Activated T-helper 2 cell treated with anti-CD3 and anti-CD28 coated beads, Interferon-gamma antibody, Interleukin-2, Interleukin-4, amounts not matched to agents 10 μg/mL and 5 μg/mL and 100 μg/mL, durations not matched to agents 14 hours and 24 hours and 36 hours (primary cell): ENCODE results near the gene NALCN. TPM values are rescaled to one million over a fixed set of nuclear protein-coding genes. Genes with fewer than 3 reads are reported as not detected.

Source experiments
- DNase-seq: peaks from one replicate; pipeline ENCODE4 v3.0.0; 2021; ENCODE audit warnings: low spot score
- H3K27ac Mint-ChIP-seq: one replicate; pipeline ENCODE4 v1.8.0; 2021; ENCODE audit warnings: mixed read lengths
- H3K27me3 Mint-ChIP-seq: one replicate; pipeline ENCODE4 v1.8.0; 2021; ENCODE audit warnings: low read depth, mixed read lengths
- H3K36me3 Mint-ChIP-seq: one replicate; pipeline ENCODE4 v1.8.0; 2021; ENCODE audit warnings: low read depth, mixed read lengths
- H3K4me1 Mint-ChIP-seq: one replicate; pipeline ENCODE4 v1.8.0; 2021; ENCODE audit warnings: low read depth, mixed read lengths
- H3K4me3 Mint-ChIP-seq: one replicate; pipeline ENCODE4 v1.8.0; 2021; ENCODE audit warnings: low read depth, mild to moderate bottlenecking, moderate library complexity, mixed read lengths
- H3K9me3 Mint-ChIP-seq: one replicate; pipeline ENCODE4 v1.8.0; 2021; ENCODE audit warnings: mixed read lengths
- intact Hi-C: fragments of 100-400 bp; cut with micrococcal nuclease; formaldehyde crosslinking; loops from one replicate; pipeline ENCODE4 v1.15.1; 2023
- total RNA-seq: library from RNA; stranded (reverse); gene quantifications from 2 replicates; pipeline ENCODE4 v1.2.3, GENCODE V29; 2022

The NALCN gene
- total RNA-seq, 1 donor from 2014 or later = not detected

DNA sequence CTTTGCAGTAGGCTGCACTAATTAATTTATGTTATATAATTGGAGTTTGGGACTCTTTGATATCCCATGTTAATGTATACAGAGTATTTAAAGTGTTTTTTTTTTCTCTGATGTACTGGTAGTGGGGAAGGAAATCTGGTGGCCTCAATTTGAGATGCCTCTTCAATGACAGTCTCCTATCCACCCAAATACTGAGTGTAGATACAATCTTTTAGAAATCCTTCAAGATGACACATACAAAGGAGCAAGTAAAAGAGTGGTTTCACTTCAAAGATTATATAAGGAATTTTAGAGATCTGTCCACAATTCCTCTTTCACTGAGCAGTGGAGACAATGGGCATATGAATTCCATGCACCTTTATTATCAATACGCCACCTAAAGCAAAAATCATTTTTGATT, 15.1 kb downstream of the NALCN start:
- DNase-seq = no peak
- Mint-ChIP-seq H3K36me3 (no peaks in the 10 kb centered on the region), H3K4me3 (no peak overlapping the region), H3K4me1 (no peaks in the 10 kb centered on the region), H3K9me3 (no peaks in the 10 kb centered on the region), H3K27ac (no peak overlapping the region), H3K27me3 (no peaks in the 10 kb centered on the region)
- intact Hi-C loops = no loop called here

DNA sequence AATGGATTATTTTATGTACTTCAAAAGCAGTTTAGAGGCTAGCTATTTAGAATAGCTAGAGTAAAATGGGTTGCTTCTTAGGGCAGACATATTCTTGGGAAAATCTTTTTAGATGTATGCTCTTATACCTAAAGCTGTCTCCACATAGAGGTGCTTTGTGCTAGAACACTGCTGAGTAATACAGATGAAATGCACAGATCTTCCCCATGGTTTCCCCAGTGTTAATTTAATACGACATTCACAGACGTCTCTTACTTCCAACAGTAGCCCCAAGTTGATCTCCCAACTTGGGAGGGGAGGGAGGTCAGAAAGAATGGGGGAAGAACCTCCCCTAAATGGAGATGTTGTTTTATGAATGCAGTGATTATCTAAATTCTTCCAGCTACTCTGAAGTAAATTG, 16.9 kb downstream of the NALCN start:
- Mint-ChIP-seq H3K9me3 (no peaks in the 10 kb centered on the region), H3K27me3 (no peaks in the 10 kb centered on the region), H3K4me3 (no peak overlapping the region), H3K4me1 (no peaks in the 10 kb centered on the region), H3K36me3 (no peaks in the 10 kb centered on the region), H3K27ac (no peak overlapping the region)
- intact Hi-C loops = no loop called here
- no peak for DNase-seq

DNA sequence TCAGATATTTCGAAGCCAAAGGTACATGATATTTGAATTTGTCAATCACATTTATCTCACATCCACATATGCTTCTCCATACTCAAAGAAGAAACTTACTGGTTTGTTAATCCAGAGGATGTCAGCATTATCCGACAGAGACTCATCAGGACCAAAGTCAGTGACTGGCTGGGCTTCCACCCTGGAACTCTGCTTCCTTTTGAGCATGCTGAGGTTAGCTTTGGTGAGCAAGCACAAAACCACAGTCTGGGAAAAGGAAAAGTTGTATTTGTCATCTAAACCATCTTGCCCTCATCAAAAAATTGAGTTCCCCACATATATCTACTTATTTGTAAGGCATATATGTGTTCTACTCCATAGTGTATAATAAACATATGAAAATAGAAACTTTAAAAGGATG, 17.4 kb downstream of the NALCN start:
- Mint-ChIP-seq H3K4me1 (no peaks in the 10 kb centered on the region), H3K27ac (no peak overlapping the region), H3K9me3 (no peaks in the 10 kb centered on the region), H3K36me3 (no peaks in the 10 kb centered on the region), H3K4me3 (no peak overlapping the region), H3K27me3 (no peaks in the 10 kb centered on the region)
- no peak for DNase-seq
- intact Hi-C loops = no loop called here

DNA sequence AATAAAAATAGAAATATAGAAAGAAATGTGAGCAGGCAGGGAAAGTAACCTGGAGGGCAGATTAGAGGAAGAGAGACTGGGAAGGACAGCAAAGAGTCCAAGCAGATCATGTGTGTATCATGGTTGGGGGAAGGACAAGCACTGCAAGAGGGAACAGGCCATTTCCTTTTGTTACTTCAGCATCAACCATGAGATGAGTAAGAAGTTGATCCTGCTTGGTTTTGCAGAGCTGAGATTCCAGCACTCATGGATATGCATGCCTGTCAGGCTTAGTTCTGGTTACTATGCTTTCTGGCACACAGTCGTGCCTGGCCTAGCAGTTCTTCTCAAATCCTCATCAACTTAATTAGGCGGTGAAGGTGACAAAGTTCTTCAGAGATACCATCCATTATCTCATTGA, 18.1 kb downstream of the NALCN start:
- intact Hi-C loops = no loop called here
- DNase-seq = no peak
- Mint-ChIP-seq H3K4me1 (no peaks in the 10 kb centered on the region), H3K27ac (no peak overlapping the region), H3K27me3 (no peaks in the 10 kb centered on the region), H3K9me3 (no peaks in the 10 kb centered on the region), H3K4me3 (no peak overlapping the region), H3K36me3 (no peaks in the 10 kb centered on the region)

DNA sequence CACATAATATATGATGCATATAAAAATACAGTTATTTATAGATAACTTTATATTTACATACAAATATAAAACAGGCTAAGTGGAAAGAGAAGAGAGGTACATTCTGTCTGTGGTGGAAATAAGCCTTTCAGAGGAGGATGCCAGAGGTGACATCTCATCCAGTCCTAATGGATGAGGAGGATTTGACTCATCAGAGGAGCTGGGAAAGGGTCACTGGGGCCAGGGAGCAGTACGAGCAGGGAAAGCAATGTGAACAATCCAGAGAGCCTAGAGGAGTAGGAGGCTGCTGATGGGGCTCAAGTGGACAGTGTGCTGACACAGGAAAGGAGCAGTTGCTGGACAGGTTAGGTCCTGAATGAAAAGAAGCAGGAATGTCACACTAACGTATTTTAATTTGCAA, 18.6 kb downstream of the NALCN start:
- intact Hi-C loops = no loop called here
- DNase-seq = no peak
- Mint-ChIP-seq H3K4me1 (no peaks in the 10 kb centered on the region), H3K4me3 (no peak overlapping the region), H3K27me3 (no peaks in the 10 kb centered on the region), H3K36me3 (no peaks in the 10 kb centered on the region), H3K27ac (no peak overlapping the region), H3K9me3 (no peaks in the 10 kb centered on the region)

DNA sequence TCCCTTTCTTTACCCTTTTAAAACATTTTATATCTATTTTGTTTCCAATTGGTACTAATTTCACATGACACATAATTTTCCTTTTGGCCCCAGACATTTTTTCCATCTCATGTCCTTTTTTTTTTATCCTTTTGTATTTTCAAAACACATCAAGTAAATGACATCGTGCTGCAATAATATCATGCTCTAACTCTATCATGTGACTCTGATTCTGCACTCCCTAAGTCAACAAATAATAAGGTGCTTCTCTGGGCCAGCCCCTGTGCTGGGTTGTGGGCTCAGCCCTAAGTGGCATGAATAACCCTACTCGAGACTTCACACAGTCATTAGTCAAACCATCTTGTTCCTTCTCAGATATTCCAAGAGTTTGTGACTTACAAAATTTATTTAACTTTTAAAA, 21.7 kb downstream of the NALCN start:
- Mint-ChIP-seq H3K27me3 (no peaks in the 10 kb centered on the region), H3K27ac (no peak overlapping the region), H3K9me3 (no peaks in the 10 kb centered on the region), H3K4me3 (no peak overlapping the region), H3K4me1 (no peaks in the 10 kb centered on the region), H3K36me3 (no peaks in the 10 kb centered on the region)
- DNase-seq = no peak
- intact Hi-C loops = no loop called here

DNA sequence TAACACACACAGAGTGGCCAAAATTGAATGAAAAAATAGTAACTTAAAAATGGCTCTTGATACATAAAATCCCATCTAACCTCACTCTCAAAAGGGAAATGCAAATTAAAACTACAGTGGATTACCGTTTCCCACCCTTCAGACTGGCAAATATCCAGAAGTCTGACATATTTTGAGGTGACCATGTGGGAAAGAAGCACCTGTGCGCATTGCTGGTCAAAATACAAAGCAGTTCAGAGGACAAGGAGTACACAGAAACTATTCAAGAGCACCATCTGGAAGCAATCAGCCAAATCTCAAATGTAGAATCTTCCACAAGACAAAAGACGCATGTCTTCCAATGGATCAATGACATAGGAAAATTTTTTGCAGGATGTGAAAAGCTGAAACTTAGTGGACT, 23.2 kb downstream of the NALCN start:
- Mint-ChIP-seq H3K27ac (no peak overlapping the region), H3K4me1 (no peaks in the 10 kb centered on the region)

DNA sequence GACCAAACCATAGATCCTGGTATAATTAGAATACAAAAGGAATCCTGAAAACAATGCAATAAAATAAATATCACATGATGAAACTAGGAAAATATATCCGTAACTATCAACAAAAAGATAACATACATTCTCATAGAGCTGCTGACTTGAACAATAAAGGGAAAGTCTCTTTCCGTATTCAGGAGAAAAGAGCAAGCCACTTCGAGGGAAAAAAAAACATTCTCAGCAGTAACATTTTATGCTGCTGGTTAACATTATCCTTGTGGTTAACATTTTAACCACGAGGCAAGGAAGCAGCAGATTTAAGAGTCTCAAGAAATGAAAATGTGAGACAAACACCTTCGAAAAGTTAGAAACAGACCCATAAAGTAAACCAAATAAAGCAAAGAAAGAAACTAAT, 25.8 kb downstream of the NALCN start:
- no peaks in the 10 kb centered on the region for H3K36me3 Mint-ChIP-seq
- H3K4me1 Mint-ChIP-seq = no peaks in the 10 kb centered on the region
- no peak for DNase-seq
- no peak overlapping the region for H3K27ac Mint-ChIP-seq
- no peaks in the 10 kb centered on the region for H3K9me3 Mint-ChIP-seq
- H3K27me3 Mint-ChIP-seq = no peaks in the 10 kb centered on the region
- H3K4me3 Mint-ChIP-seq = no peak overlapping the region
- intact Hi-C loops = no loop called here

More for the DNA sequence above, 23.2 kb downstream of the NALCN start:
- Mint-ChIP-seq H3K27me3 (no peaks in the 10 kb centered on the region), H3K4me3 (no peak overlapping the region), H3K9me3 (no peaks in the 10 kb centered on the region), H3K36me3 (no peaks in the 10 kb centered on the region)
- DNase-seq = no peak
- intact Hi-C loops = no loop called here

DNA sequence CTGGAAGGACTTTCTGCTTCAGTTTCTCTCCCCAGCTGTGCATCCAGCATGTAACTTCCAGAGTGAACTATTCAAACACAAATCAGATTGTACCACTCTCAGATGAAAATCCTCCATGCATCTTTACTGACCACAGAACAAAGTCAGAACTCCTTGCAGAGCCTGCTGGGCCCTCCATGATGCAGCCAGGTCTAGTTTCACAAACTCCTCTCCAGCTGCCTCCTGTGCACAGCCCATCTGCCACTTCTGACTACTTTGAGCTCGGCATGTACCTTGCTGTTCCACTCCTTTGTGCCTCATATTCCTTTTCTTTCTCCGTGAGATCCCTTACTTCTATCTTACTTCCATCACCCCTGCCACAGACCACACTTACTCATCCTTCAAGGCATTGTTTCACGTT, 31.4 kb downstream of the NALCN start:
- H3K27me3 Mint-ChIP-seq = no peaks in the 10 kb centered on the region

DNA sequence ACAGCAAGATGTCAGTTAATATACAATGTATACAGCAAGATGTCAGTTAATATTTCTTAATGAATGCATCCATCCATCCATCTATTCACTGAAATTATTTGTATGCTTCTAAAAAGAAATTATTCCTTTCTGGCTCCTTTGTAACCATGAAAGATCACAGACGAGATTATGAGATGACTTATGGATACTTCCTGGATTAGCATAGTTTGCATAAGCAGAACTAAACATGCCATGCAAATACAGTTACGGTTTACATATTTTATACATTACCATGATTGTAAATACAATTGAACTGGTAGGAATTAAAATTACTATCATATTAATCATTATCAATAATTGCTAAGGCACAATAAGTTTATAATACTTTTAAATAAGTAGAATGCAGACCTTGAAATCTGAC, 32.7 kb downstream of the NALCN start:
- Mint-ChIP-seq H3K27ac (no peak overlapping the region), H3K27me3 (no peaks in the 10 kb centered on the region), H3K9me3 (no peaks in the 10 kb centered on the region), H3K36me3 (no peaks in the 10 kb centered on the region), H3K4me1 (no peaks in the 10 kb centered on the region), H3K4me3 (no peak overlapping the region)
- DNase-seq = no peak
- intact Hi-C loops = no loop called here

More for the DNA sequence above, 31.4 kb downstream of the NALCN start:
- intact Hi-C loops = no loop called here
- Mint-ChIP-seq H3K4me1 (no peaks in the 10 kb centered on the region), H3K36me3 (no peaks in the 10 kb centered on the region), H3K9me3 (no peaks in the 10 kb centered on the region), H3K4me3 (no peak overlapping the region), H3K27ac (no peak overlapping the region)
- DNase-seq = no peak

DNA sequence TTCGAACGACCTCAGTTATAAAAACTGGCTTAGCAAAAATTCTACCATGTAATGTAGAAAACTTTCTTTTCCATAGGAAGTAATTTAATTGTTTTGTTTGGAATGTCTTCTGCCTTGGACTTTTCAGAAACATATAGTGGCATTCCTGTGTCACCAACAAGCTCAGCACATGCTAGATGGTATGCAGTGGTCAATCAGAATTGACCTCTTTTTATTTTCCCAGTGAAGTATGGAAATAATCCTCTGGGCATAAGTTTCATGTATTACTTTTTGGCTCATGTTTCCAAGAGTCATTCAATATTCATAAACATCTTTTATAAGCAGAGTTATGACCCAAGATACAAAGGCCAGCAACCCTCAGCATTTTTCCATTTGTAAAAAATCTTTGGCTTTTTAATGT, 33.6 kb downstream of the NALCN start:
- Mint-ChIP-seq H3K4me3 (no peak overlapping the region), H3K9me3 (no peaks in the 10 kb centered on the region), H3K36me3 (no peaks in the 10 kb centered on the region), H3K4me1 (no peaks in the 10 kb centered on the region), H3K27me3 (no peaks in the 10 kb centered on the region), H3K27ac (no peak overlapping the region)
- no peak for DNase-seq
- intact Hi-C loops = no loop called here

DNA sequence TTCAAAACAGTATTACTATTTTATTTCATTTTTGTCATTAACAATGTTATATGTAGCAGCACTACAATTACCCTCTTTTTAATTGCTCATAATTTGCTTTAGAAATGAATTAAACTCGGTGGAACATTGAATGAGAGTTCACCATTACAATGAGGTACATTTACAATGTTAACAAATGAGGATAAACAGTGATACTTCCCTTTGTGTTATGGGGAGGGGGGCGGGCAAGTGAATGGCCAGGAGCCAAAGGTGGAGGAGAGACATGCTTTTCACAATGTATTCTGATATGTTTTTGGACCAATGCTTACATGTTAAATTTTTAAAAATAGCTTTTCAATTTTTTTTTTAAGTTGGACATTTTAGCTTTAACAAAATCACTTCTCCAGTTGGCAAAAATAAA, 34.2 kb downstream of the NALCN start:
- Mint-ChIP-seq H3K27me3 (no peaks in the 10 kb centered on the region), H3K4me1 (no peaks in the 10 kb centered on the region), H3K4me3 (no peak overlapping the region), H3K9me3 (no peaks in the 10 kb centered on the region), H3K36me3 (no peaks in the 10 kb centered on the region), H3K27ac (no peak overlapping the region)
- intact Hi-C loops = no loop called here
- DNase-seq = no peak

DNA sequence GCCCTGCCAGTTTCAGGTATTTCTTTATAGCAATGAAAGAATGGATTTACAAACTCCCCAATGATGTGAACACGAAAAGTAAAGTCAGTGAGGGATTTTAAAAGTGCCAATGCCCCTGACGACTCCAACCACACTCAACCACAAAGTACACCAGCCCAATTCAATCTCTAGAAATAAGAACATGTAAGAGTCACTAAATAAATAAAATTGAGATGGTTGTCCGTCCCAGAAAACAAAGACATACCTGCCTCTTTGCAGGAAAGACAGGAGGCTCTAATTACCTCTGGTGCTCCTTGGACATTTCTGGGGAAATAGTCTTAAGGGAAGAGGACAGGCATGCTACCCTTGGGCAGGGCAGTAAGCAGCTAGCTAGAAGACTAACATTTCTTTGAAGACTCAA, 55.8 kb downstream of the NALCN start:
- Mint-ChIP-seq H3K9me3 (peaks cover 5% of the 10 kb centered on the region), H3K4me1 (no peaks in the 10 kb centered on the region), H3K27ac (no peak overlapping the region), H3K4me3 (no peak overlapping the region), H3K27me3 (no peaks in the 10 kb centered on the region), H3K36me3 (no peaks in the 10 kb centered on the region)
- DNase-seq = no peak
- intact Hi-C loops = no loop called here

DNA sequence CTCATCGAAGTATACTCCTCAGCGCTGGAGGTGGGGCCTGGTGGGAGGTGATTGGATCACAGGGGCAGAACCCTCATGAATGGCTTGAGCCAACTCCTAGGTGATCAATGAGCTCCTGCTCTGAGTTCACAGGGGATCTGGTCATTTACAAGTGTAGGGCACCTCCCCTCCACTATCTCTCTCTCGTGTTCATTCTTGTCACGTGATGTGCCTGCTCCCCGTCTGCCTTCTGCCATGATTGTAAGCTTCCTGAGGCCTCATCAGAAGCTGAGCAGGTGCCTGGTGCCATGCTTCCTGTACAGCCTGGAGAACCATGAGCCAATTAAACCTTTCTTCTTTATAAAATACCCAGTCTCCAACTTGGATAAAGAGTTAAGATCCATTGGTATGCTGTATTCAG, 61.4 kb downstream of the NALCN start:
- no peak overlapping the region for H3K27ac Mint-ChIP-seq
- no peaks in the 10 kb centered on the region for H3K36me3 Mint-ChIP-seq

More for the DNA sequence above, 61.4 kb downstream of the NALCN start:
- intact Hi-C loops = no loop called here
- Mint-ChIP-seq H3K27me3 (no peaks in the 10 kb centered on the region), H3K9me3 (peaks cover 6% of the 10 kb centered on the region), H3K4me1 (no peaks in the 10 kb centered on the region), H3K4me3 (no peak overlapping the region)
- DNase-seq = no peak
